HG03280 (cell line): Measurements from ENCODE around the gene CDK2.
"Not testable (repeated sequence)": the region's sequence is repeated elsewhere in the genome, so short reads cannot be mapped to it uniquely, and the experiment has no call there.

Experiments
- ATAC-seq: cut with Tn5 transposase; IDR thresholded peaks from one replicate; pipeline ENCODE4 v1.9.1; 2021; ENCODE audit warnings: mild to moderate bottlenecking, moderate library complexity; ENCODE audit not compliant: unreplicated experiment

CDK2 gene

DNA sequence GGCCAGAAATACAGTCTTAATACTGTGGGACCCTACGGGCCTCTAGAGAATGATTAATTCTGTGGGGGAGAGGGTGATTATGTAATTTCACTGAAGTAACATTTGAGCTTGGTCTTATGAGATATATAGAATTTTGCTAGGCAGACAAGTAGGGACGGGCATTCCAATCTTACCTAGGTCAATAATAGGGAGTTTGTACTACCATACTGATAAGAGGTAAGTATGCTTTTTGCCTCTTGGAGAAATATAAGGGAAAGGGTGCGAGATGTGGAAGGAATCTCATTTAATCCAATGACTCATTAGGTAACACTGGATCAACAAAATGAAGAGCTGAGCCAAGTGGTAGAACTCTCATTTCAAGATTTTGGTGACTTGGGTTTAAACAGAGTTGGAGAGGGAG lies 12.4 kb downstream of the CDK2 start:
- no peak for ATAC-seq

DNA sequence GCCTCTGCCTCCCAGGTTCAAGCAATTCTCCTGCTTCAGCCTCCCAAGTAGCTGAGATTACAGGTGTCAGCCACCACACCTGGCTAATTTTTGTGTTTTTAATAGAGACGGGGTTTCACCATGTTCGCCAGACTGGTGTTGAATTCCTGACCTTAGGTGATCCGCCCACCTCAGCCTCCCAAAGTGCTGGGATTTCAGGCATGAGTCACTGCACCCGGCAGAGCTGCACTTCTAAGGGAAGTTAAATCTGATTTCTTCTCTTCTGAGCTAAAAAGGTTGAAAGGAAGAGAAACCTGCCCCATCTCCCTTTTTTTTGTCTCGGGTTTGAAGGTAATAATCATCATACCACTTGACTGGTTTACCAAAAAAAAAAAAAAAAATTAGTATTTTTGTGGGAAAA lies 15.3 kb downstream of the CDK2 start:
- not testable (repeated sequence) for ATAC-seq

DNA sequence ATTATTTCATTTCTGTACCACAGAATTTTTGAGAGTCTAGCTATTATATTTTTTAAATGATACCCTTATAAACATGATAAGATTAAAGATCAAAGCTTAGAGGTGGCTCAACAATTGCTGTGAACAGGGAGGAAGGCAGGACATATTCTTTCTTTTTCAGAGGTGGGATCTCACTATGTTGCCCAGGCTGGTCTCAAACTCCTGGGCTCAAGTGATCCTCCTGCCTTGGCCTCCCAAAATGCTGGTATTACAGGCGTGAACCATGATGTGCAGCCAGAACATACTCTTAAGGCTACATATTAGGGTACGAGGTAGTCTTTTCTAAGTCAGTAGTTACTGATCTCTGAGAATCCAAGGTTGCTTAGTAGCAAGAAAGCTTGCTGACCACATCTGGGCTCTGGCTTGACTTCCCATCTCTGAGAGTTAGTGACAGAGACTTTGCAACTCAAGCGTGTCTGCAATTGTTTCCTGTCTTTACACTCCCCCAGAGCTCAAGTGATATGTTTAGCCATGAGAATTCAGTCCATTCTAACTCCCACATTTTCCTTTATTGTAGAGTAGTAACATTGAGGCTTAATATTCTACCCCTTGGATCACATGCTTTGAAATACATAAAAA lies 15.8 kb downstream of the CDK2 start:
- peak; percentile 59 for ATAC-seq

DNA sequence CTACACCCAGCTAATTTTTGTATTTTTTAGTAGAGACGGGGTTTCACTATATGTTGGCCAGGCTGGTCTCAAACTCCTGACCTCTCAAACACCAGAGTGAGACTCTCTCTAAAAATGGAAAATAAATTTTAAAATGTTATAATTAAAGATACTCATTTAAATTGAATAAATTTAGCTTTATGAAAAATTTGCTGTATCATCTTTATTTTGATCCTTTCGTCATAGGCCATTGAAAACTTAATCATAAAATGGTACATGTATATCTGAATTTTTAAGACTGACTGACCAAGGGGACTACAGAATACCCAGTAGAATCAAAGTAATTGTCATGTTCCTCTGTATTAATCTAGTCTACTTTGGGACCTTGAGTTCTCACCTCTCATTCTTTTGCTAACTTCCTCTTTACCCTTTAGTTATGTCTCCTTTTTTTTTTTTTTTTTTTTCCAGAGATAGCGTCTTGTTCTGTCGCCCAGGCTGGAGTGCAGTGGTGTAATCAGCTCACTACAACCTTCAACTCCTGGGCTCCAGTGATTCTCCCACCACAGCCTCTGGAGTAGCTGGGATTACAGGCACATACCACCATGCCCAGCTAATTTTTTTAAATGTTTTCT lies 16.7 kb downstream of the CDK2 start:
- ATAC-seq: no peak

DNA sequence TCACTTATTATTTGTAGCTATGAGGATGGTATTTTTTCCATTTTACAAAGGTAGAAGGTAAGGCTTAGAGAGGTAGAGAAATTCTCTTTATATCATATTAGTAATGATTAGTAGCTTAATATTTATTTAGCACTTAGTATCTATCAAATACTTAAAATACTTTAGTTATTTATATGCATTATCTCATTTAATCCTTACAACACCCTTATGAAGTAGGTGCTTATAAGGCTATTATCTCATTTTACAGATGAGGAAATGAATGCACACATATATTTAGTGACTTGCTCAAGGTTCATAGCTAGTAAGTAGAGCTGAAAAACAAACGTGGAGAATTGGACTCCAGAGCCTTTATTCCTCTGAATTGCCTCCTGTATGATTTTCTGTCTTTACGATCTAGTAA lies 18.2 kb downstream of the CDK2 start:
- ATAC-seq: no peak

DNA sequence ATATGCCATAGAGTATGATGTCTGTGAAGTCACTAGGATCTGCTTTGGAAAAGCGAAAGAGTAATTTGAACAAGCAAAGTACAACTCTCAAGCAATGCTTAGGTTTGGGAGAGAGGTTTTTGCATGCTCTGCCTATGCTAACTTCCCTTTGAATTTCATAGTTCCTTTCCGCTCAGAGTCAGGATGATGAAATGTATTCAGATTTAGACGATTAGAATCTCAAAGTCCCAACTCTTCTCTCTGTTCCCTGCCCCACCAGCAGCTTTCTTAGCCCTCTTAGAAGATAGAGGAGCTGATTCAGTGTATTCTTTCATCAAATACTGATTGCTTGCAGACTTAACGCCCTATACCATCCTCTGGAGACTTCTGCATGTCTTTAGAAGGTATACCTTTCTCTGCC lies 18.7 kb downstream of the CDK2 start:
- ATAC-seq: no peak

DNA sequence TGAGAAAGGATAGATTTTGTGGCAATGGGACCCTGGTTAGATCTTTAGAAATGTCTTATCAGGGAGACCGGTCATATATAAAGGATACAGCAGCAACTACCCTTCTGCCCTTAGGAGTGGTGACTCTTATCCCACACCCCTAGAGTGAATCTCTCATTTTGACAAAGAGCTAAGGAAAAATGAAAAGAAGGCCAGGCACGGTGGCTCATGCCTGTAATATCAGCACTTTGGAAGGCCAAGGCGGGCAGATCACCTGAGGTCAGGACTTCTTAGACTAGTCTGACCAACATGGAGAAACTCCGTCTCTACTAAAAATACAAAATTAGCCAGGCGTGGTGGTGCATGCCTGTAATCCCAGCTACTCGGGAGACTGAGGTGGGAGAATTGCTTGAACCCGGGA lies 19.3 kb downstream of the CDK2 start:
- not testable (repeated sequence) for ATAC-seq

DNA sequence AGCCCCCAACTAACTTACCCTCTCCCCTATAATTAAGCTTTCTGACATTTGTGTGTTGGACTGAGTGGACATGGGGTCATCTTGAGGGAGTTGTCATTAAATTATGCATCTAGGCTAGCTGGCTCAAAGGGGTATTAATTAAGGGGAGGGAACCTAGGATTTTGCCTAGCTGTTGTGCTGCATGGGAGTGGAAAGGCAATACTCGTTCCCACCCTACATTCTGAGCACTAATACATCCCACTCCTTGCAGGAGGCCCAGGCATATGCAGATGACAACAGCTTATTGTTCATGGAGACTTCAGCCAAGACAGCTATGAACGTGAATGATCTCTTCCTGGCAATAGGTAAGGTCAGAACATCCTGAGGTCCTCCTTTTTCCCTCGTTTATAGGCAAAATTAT lies 24.5 kb downstream of the CDK2 start:
- no peak for ATAC-seq

DNA sequence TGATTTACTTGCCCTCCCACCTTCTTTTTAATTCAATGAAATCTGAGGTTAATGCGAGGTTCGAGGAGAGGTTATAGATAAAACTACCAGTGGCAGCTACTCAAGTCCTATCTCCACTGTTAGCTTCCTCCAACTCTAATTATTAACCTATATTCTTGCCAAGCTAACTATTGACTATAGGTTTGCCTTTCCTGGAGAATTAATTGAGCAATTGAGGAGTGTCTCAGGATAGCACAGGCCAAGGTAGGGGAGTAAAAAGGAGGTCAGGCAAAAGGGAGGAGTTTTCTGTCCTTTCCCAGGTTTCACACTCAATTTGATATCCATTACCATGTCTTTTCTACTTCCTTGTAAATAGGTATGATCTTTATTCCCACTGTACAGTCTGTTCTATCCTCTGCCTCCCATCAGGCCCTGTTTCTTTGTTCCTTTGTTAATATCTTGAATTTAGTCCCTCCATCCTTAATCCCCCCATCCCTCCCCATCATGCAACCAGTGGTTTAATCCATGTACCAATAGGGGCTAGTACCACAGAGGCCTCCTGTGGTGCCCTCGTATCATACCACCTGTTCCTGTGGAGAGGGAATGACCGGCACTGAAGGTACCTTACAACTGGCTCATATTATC lies 26.7 kb downstream of the CDK2 start:
- no peak for ATAC-seq

DNA sequence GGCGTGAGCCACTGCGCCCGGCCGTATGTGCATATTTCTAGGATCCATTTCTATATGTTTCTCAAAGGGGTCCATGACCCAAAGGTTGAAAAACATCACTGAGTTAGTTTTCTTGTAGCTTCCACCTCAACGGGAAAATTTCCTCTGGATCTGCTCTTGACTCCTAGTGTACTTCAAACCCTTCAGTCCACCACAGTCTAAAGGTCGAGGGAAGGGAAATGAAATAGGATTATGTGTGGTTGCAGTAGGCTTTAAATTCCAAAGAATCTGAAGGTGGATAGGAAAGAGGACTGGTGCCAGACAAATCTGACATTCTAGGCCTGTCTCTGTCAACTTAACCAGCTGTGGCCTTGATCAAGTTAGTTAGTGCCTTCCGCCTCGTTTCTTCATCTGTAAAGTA lies 28.7 kb downstream of the CDK2 start:
- no peak for ATAC-seq

DNA sequence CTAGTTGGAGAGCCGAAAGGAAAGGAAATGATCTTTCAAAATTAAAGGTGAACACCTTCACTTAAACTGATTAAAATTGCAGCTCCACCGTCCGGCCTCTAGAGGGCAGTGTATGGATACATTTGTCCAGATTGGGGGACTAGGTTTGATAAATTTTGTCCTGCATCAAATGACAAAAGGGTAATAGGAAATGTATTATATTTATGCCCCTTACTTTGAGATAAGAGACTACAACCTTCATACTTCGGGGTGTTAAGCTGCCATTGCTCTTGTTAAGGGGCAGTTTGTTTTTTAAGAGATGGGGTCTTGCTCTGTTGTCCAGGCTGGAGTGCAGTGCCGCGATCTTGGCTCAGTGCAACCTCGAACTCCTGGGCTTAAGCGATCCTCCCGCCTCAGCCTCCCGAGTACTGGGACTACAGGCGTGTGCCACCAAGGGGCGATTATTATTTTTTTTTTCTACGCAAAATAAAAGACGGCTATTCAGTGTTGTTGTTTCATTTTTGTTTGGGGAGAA lies 29.6 kb downstream of the CDK2 start:
- ATAC-seq: no peak

DNA sequence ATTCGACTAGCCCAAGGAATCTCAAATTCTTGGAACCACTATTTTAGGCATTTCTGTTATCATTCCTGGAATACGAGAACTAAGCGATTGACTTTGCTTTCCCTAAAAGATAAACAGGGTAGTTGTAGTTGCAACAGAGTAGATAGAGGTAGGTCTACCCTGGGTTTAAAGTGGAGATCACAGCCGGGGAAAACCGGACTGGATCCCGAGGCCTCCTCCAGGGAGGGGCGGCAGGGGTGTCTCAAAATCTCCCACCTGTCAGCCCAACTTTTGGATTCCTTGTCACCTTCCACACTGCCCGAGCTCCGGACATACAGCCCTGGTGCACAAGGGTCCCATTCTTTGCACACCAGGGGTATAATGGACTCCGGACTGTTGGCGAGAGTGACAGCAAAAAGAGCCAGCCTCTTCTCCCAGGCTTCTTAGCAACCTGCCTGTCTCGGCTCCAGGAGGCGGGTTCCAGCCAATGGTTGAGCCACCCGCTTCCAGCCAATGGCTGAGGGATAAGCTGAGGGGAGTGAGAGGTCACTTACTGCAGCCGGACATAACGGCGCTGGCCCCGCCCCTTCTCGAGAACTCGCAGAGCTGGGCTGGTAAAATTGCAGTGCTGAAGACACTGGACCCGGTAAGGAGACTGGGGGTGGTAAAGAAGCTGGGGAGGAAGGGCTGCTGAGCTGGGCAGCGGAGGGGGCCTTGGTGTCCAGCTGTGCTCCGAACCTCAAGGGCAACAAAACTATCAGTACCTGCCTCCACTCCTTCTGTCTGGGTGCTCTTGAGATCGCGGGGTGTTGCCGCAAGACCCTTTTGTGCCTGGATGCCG lies 30.3 kb downstream of the CDK2 start, which contains the start of gene SUOX:
TSS of gene SUOX (plus strand) at position 562 of the 820 bp plus-strand sequence. CDS start 4,946 bp downstream, outside the sequence.
- peak; percentile 99 for ATAC-seq

DNA sequence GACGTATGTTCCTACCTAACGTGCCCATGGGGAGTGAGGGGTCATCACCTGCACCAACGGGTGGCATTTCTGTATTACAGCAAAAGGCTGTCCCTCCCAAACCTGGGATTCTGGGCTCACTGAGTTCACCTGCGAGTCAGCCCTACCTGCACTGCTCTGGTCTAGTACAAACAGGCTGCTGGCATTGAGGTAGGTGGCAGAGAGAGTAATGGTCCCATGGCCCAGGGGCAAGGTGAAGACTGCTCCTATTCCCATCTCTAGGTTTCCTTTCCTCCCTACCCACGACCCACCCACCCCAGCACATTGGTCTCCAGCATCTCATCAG lies 30.9 kb downstream of the CDK2 start:
- ATAC-seq: no peak

DNA sequence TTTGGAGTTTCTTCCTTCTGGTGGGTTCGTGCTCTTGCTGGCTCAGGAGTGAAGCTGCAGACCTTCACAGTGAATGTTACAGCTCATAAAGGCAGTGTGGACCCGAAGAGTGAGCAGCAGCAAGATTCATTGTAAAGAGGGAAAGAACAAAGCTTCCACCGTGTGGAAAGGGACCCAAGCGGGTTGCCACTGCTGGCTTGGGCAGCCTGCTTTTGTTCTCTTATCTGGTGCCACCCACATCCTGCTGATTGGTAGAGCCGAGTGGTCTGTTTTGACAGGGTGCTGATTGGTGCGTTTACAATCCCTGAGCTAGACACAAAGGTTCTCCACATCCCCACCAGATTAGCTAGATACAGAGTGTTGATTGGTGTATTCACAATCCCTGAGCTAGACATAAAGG lies 32.9 kb downstream of the CDK2 start:
- ATAC-seq: not testable (repeated sequence)

DNA sequence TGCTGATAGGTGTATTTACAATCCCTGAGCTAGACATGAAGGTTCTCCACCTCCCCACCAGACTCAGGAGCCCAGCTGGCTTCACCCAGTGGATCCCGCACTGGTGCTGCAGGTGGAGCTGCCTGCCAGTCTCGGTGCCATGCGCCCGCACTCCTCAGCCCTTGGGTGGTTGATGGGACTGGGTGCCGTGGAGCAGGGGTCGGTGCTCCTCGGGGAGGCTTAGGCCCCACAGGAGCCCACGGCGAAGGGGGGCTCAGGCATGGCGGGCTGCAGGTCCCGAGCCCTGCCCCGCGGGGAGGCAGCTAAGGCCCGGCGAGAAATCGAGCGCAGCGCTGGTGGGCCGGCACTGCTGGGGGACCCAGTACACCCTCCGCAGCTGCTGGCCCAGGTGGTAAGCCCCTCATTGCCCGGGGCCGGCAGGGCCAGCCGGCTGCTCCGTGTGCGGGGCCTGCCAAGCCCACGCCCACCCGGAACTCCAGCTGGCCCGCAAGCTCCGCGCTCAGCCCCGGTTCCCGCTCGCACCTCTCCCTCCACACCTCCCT lies 33.4 kb downstream of the CDK2 start:
- not testable (repeated sequence) for ATAC-seq

DNA sequence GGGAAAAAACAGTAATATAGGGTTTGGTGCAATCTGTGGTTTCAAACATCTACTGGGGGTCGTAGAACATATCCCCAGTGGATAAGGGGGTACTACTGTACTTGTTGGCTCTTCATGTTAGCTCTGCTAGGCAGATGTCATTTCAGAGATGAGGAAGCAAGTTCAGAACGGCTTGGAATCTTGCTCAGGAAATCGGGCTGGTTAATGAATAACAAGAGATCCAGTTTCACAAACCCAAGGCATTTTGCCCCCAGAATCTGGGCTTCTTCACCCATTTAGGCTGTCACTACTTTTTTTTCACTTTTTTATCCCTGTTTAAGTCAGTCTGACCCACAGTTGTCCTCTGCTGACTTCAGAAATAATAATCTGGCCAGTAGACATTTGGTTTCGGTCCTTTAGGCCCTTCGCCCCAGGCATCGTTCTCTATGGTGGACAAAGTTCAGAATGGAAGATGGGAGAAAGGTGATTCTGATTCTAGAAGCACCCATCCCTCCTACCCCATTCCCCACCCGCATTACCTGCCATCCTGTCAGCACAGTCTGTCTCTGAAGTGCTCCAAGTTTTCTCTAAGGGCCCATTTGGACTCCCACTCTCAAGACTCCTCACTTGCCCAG lies 35.0 kb downstream of the CDK2 start:
- no peak for ATAC-seq

DNA sequence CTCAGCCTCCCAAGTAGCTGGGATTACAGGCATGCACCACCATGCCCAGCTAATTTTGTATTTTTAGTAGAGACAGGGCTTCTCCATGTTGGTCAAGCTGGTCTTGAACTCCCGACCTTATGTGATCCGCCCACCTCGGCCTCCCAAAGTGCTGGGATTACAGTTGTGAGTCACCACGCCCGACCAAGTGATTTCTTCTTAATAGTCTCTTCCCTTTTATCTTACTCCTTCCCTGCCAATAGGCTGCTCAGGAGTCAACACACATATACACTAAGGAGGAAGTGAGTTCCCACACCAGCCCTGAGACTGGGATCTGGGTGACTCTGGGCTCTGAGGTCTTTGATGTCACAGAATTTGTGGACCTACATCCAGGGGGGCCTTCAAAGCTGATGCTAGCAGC lies 36.7 kb downstream of the CDK2 start:
- not testable (repeated sequence) for ATAC-seq

DNA sequence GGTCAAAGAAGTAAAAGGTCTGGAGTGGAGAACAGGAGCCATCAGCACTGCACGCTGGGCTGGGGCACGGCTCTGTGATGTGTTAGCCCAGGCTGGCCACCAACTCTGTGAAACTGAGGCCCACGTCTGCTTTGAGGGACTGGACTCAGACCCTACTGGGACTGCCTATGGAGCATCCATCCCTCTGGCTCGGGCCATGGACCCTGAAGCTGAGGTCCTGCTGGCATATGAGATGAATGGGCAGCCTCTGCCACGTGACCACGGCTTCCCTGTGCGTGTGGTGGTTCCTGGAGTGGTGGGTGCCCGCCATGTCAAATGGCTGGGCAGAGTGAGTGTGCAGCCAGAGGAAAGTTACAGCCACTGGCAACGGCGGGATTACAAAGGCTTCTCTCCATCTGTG lies 37.6 kb downstream of the CDK2 start:
- no peak for ATAC-seq

DNA sequence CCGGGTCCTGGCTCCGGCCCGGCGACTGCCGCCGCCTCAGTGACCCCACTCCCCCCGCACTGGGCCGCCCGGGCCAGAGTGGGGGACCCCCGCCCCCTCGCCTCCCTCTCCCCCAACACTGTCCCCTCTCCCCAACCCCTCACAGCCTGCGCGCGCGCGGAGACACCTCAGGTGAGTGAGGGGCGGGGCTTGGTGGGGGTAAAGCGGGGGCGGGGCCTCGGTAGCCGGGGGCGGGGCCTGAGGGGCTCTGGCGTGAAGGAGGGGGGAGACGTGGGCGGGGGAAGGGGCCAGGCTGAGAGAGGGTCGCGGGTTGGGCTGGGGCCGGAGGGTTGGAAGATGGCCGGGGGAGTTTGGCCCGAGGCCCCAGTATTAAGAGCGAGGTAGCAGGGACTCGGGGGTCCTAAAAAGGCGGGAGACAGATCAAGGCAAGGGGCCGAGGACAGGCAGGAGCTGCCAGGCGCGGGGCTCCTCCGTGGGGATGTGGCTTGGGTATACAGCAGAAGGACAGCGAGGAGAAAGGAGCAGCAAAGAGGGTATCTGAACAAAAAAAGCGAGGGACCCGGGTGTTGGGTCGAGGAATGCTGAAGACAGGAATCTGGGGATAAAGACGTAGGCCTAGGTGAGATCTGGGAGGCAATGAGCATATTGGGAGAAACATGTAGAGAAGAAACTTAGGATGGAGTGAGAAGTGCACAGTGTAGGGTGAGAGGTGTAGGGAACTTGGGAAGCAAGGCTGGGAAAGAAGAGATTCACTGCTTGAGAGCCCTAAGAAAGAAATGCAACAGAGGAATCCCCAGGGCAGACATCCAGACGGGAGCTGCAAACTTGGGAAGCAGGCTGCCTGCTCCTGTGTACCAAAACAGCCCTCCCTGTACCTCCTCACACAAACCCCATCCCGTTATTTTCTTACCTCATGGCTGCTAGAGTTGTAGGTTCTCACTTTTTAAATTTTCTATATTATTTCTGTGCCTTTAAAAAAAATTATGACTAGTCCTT lies 41.2 kb downstream of the CDK2 start:
- peak; percentile 39 for ATAC-seq
